ENCODE measurements around the gene LRP1.

GRCh38 chr12:57185403-57185802 is 57.1 kb downstream of the LRP1 start:
- no peak for TF ChIP-seq CTCF (IDR thresholded peaks at IDR 0.05; ENCODE audit: insufficient read depth, low read length)
- no peak for TF ChIP-seq REST (IDR thresholded peaks at IDR 0.05; ENCODE audit: insufficient replicate concordance, low read depth)
